HepG2 (cell line): ENCODE data around the gene INTS3.

Experiments
- ELF3 ChIP-seq: IDR thresholded peaks from 2 replicates; pipeline ENCODE4 v1.6.1; 2016; ENCODE audit warnings: missing genetic modification reagents, missing compliant biosample characterization
- MAX ChIP-seq: IDR thresholded peaks from 2 replicates; pipeline ENCODE4 v1.6.1; 2012; ENCODE audit warnings: inconsistent platforms
- MAZ ChIP-seq, 2 experiments: sonication (generic) in 1 of 2; formaldehyde crosslinking in 1 of 2; IDR thresholded peaks; 2 replicates each; pipeline versions ENCODE4 v1.5.0 to v1.6.1; 2012 to 2020; ENCODE audit warnings: low read depth in 2 of 2, mild to moderate bottlenecking in 2 of 2, borderline replicate concordance in 1 of 2, improper control_type of control experiment in 1 of 2, low read length in 1 of 2, missing genetic modification reagents in 1 of 2, moderate library complexity in 1 of 2
- RAD21 ChIP-seq: fragments of 450-650 bp; formaldehyde crosslinking; IDR thresholded peaks from 2 replicates; pipeline ENCODE4 v1.5.0; 2020; ENCODE audit warnings: mild to moderate bottlenecking
- USF2 ChIP-seq, 2 experiments: sonication (generic) in 1 of 2; formaldehyde crosslinking in 1 of 2; IDR thresholded peaks; 2 replicates each; pipeline versions ENCODE4 v1.5.1 to v1.6.1; 2011 to 2020; ENCODE audit warnings: borderline replicate concordance in 1 of 2, low read depth in 1 of 2, low read length in 1 of 2, mild to moderate bottlenecking in 1 of 2, missing genetic modification reagents in 1 of 2, moderate library complexity in 1 of 2

GRCh38 chr1:153790313-153790965, 62.6 kb downstream of the INTS3 start:
- TF ChIP-seq ELF3 (CRISPR knock-in tag), result no peak
- no peak for TF ChIP-seq MAZ (IDR thresholded peaks at IDR 0.05; ENCODE audit: borderline replicate concordance, low read depth, low read length)
- TF ChIP-seq MAZ (CRISPR knock-in tag; IDR thresholded peaks at IDR 0.05; ENCODE audit: low read depth), result no peak
- TF ChIP-seq MAX, result no peak
- TF ChIP-seq RAD21 (CRISPR knock-in tag), result no peak
- TF ChIP-seq USF2 (IDR thresholded peaks at IDR 0.05; ENCODE audit: low read depth, low read length), result no peak
- TF ChIP-seq USF2 (CRISPR knock-in tag; IDR thresholded peaks at IDR 0.05; ENCODE audit: borderline replicate concordance), result no peak
